Measurements from ENCODE around the gene CDC42BPB.
A peak's percentile ranks its signal among the peaks of the same experiment; 100 is the strongest.

- peak; percentile 47 to 84 (median 72) for TF ChIP-seq CTCF (IDR thresholded peaks at IDR 0.05)
- no peak for TF ChIP-seq POLR2A (IDR thresholded peaks at IDR 0.05)
These were observed 21.0 kb upstream of the CDC42BPB start for GRCh38 chr14:103078420-103078749.
